Effector memory CD4-positive, alpha-beta T cell (primary cell): ENCODE data around the gene UBE2V1.
A peak's percentile ranks its signal among the peaks of the same experiment; 100 is the strongest.

ENCODE experiments used
- DNase-seq, 3 donors: peaks; one replicate each; pipeline ENCODE4 v3.0.0-alpha.2; 2020
- H3K27ac ChIP-seq: 2 replicates; pipeline ENCODE4 v1.7.0; 2013; ENCODE audit warnings: mild to moderate bottlenecking, low read length, moderate library complexity; ENCODE audit not compliant: insufficient read depth, poor library complexity, severe bottlenecking
- H3K27me3 ChIP-seq: replicated peaks from 2 replicates; pipeline ENCODE4 v1.7.0; 2013; ENCODE audit warnings: mild to moderate bottlenecking, low read length; ENCODE audit not compliant: insufficient read depth, control insufficient read depth, poor library complexity, severe bottlenecking
- H3K36me3 ChIP-seq: 2 replicates; pipeline ENCODE4 v1.7.0; 2013; ENCODE audit warnings: mild to moderate bottlenecking, low read length, moderate library complexity; ENCODE audit not compliant: control insufficient read depth, insufficient read depth
- H3K4me1 ChIP-seq: 2 replicates; pipeline ENCODE4 v1.7.0; 2013; ENCODE audit warnings: low read length, mild to moderate bottlenecking; ENCODE audit not compliant: control insufficient read depth, insufficient read depth, poor library complexity, severe bottlenecking
- H3K4me3 ChIP-seq: 2 replicates; pipeline ENCODE4 v1.7.0; 2013; ENCODE audit warnings: low read length, low read depth, mild to moderate bottlenecking; ENCODE audit not compliant: insufficient read depth, poor library complexity, severe bottlenecking
- H3K9me3 ChIP-seq: 2 replicates; pipeline ENCODE4 v1.7.0; 2013; ENCODE audit warnings: mild to moderate bottlenecking, low read length, moderate library complexity; ENCODE audit not compliant: control insufficient read depth

UBE2V1 gene

GRCh38 chr20:50098259-50098658, 14.7 kb downstream of the UBE2V1 start:
- H3K4me3 ChIP-seq: no peak overlapping the region
- H3K4me1 ChIP-seq: no peaks in the 10 kb centered on the region
- no peaks in the 10 kb centered on the region for H3K27me3 ChIP-seq
- H3K9me3 ChIP-seq: no peaks in the 10 kb centered on the region
- peak overlapping the region; percentile 24 for H3K27ac ChIP-seq
- H3K36me3 ChIP-seq: peaks cover 20% of the 10 kb centered on the region
- no peak for DNase-seq

GRCh38 chr20:50097843-50098242, 15.1 kb downstream of the UBE2V1 start:
- no peaks in the 10 kb centered on the region for H3K27me3 ChIP-seq
- H3K27ac ChIP-seq: no peak overlapping the region
- H3K4me3 ChIP-seq: no peak overlapping the region
- H3K9me3 ChIP-seq: no peaks in the 10 kb centered on the region
- no peaks in the 10 kb centered on the region for H3K4me1 ChIP-seq
- DNase-seq: no peak
- peaks cover 21% of the 10 kb centered on the region for H3K36me3 ChIP-seq

GRCh38 chr20:50096237-50096636, 16.7 kb downstream of the UBE2V1 start:
- Histone ChIP-seq H3K9me3 (no peaks in the 10 kb centered on the region), H3K27ac (no peak overlapping the region), H3K27me3 (no peaks in the 10 kb centered on the region), H3K4me1 (no peaks in the 10 kb centered on the region), H3K4me3 (no peak overlapping the region), H3K36me3 (peaks cover 26% of the 10 kb centered on the region)
- no peak for DNase-seq

- no peak overlapping the region for H3K4me3 ChIP-seq
- no peak for DNase-seq
- H3K9me3 ChIP-seq: no peaks in the 10 kb centered on the region
- no peaks in the 10 kb centered on the region for H3K4me1 ChIP-seq
- no peaks in the 10 kb centered on the region for H3K27me3 ChIP-seq
- H3K36me3 ChIP-seq: peaks cover 26% of the 10 kb centered on the region
- no peak overlapping the region for H3K27ac ChIP-seq
Measured at GRCh38 chr20:50095476-50096078, 17.4 kb downstream of the UBE2V1 start.

- DNase-seq: no peak
- H3K36me3 ChIP-seq: peaks cover 32% of the 10 kb centered on the region
- H3K27ac ChIP-seq: no peak overlapping the region
- no peaks in the 10 kb centered on the region for H3K4me1 ChIP-seq
- no peaks in the 10 kb centered on the region for H3K27me3 ChIP-seq
- no peak overlapping the region for H3K4me3 ChIP-seq
- no peaks in the 10 kb centered on the region for H3K9me3 ChIP-seq
Measured at GRCh38 chr20:50094522-50094921, 18.4 kb downstream of the UBE2V1 start.

GRCh38 chr20:50093240-50093639, 19.7 kb downstream of the UBE2V1 start:
- H3K4me1 ChIP-seq: no peaks in the 10 kb centered on the region
- H3K4me3 ChIP-seq: no peak overlapping the region
- DNase-seq: no peak
- H3K27ac ChIP-seq: no peak overlapping the region
- no peaks in the 10 kb centered on the region for H3K27me3 ChIP-seq
- H3K36me3 ChIP-seq: peaks cover 34% of the 10 kb centered on the region
- no peaks in the 10 kb centered on the region for H3K9me3 ChIP-seq

- peaks cover 38% of the 10 kb centered on the region for H3K36me3 ChIP-seq
- H3K4me1 ChIP-seq: no peaks in the 10 kb centered on the region
- no peak overlapping the region for H3K4me3 ChIP-seq
- H3K9me3 ChIP-seq: no peaks in the 10 kb centered on the region
- H3K27me3 ChIP-seq: no peaks in the 10 kb centered on the region
- no peak for DNase-seq
- H3K27ac ChIP-seq: no peak overlapping the region
Measured at GRCh38 chr20:50092436-50092835, 20.5 kb downstream of the UBE2V1 start.

- Histone ChIP-seq H3K27ac (no peak overlapping the region), H3K4me1 (peaks cover 10% of the 10 kb centered on the region), H3K4me3 (no peak overlapping the region), H3K27me3 (no peaks in the 10 kb centered on the region), H3K36me3 (peaks cover 24% of the 10 kb centered on the region), H3K9me3 (no peaks in the 10 kb centered on the region)
- DNase-seq: no peak
Measured at GRCh38 chr20:50089787-50090177, 23.2 kb downstream of the UBE2V1 start.

GRCh38 chr20:50089140-50089786, 23.7 kb downstream of the UBE2V1 start:
- Histone ChIP-seq H3K27me3 (no peaks in the 10 kb centered on the region), H3K27ac (no peak overlapping the region), H3K4me1 (peaks cover 10% of the 10 kb centered on the region), H3K4me3 (no peak overlapping the region), H3K9me3 (no peaks in the 10 kb centered on the region), H3K36me3 (peaks cover 20% of the 10 kb centered on the region)
- DNase-seq: no peak

- Histone ChIP-seq H3K4me3 (no peak overlapping the region), H3K4me1 (peaks cover 10% of the 10 kb centered on the region), H3K36me3 (peaks cover 20% of the 10 kb centered on the region), H3K27me3 (no peaks in the 10 kb centered on the region), H3K9me3 (no peaks in the 10 kb centered on the region), H3K27ac (no peak overlapping the region)
- DNase-seq: no peak
Measured at GRCh38 chr20:50088022-50088421, 24.9 kb downstream of the UBE2V1 start.
